ENCODE data around the gene ZNF496. TPM values are rescaled to one million over a fixed set of nuclear protein-coding genes. Genes with fewer than 3 reads are reported as not detected.
A peak's percentile ranks its signal among the peaks of the same experiment; 100 is the strongest.

Gene ZNF496
- total and polyA plus RNA-seq, 9 of the 15 experiments (the other 6 are each of a cell fraction or from before 2014, with no cell fraction given): 4.3 to 54.0 (median 31.3) TPM

DNA sequence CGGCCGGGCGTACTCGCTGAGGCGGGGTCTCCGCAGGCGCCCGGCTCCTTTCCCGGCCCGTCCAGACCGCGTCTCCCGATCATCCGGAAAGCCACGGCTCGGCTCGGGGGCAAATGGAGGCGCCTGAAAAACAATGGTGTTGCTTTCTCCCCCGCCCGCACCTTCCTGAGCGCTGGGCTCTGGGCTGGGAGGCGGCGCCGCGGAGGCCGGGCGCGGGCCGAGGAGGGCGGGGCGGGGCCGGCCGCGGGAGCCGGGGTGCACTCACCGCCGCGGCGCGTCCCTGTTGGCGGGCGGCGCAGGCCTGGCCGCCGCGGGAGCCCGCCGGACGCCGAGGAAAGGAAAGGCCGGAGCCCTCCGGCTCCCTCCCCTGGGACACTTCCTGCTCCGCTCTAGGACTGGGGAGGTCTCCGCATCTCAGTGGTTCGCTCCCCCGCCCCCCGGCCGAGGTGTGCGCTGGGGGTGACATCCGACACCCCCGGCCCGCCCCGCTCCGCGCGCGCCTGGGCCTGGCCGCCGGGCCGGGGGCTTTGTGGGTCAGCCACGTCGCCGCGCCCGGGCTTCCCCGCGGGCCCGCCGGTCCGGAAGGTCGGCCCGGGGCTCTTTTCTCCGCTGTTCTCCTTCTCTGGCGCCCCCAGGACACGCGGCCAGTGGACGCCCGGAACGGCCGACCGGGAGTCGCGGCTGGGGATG is at the start of gene ZNF496 (continued):
- TF ChIP-seq, protein P1, sequence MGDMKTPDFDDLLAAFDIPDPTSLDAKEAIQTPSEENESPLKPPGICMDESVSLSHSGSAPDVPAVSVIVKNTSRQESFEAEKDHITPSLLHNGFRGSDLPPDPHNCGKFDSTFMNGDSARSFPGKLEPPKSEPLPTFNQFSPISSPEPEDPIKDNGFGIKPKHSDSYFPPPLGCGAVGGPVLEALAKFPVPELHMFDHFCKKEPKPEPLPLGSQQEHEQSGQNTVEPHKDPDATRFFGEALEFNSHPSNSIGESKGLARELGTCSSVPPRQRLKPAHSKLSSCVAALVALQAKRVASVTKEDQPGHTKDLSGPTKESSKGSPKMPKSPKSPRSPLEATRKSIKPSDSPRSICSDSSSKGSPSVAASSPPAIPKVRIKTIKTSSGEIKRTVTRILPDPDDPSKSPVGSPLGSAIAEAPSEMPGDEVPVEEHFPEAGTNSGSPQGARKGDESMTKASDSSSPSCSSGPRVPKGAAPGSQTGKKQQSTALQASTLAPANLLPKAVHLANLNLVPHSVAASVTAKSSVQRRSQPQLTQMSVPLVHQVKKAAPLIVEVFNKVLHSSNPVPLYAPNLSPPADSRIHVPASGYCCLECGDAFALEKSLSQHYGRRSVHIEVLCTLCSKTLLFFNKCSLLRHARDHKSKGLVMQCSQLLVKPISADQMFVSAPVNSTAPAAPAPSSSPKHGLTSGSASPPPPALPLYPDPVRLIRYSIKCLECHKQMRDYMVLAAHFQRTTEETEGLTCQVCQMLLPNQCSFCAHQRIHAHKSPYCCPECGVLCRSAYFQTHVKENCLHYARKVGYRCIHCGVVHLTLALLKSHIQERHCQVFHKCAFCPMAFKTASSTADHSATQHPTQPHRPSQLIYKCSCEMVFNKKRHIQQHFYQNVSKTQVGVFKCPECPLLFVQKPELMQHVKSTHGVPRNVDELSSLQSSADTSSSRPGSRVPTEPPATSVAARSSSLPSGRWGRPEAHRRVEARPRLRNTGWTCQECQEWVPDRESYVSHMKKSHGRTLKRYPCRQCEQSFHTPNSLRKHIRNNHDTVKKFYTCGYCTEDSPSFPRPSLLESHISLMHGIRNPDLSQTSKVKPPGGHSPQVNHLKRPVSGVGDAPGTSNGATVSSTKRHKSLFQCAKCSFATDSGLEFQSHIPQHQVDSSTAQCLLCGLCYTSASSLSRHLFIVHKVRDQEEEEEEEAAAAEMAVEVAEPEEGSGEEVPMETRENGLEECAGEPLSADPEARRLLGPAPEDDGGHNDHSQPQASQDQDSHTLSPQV (IDR thresholded peaks at IDR 0.05): 0 out of 2 replicates have a peak, but pooled peaks have one; percentile 43
- peak; percentile 61 for TF ChIP-seq KDM5B (IDR thresholded peaks at IDR 0.05; ENCODE audit: insufficient replicate concordance, low read depth, low read length)
- TF ChIP-seq CCNT2 (IDR thresholded peaks at IDR 0.05; ENCODE audit: borderline replicate concordance, extremely low read depth, insufficient read length, low read depth, low read length): peak; percentile 88
- TF ChIP-seq, protein P2, sequence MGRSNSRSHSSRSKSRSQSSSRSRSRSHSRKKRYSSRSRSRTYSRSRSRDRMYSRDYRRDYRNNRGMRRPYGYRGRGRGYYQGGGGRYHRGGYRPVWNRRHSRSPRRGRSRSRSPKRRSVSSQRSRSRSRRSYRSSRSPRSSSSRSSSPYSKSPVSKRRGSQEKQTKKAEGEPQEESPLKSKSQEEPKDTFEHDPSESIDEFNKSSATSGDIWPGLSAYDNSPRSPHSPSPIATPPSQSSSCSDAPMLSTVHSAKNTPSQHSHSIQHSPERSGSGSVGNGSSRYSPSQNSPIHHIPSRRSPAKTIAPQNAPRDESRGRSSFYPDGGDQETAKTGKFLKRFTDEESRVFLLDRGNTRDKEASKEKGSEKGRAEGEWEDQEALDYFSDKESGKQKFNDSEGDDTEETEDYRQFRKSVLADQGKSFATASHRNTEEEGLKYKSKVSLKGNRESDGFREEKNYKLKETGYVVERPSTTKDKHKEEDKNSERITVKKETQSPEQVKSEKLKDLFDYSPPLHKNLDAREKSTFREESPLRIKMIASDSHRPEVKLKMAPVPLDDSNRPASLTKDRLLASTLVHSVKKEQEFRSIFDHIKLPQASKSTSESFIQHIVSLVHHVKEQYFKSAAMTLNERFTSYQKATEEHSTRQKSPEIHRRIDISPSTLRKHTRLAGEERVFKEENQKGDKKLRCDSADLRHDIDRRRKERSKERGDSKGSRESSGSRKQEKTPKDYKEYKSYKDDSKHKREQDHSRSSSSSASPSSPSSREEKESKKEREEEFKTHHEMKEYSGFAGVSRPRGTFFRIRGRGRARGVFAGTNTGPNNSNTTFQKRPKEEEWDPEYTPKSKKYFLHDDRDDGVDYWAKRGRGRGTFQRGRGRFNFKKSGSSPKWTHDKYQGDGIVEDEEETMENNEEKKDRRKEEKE (IDR thresholded peaks at IDR 0.05; ENCODE audit: borderline replicate concordance in 1 of 2, control insufficient read depth in 1 of 2, low read depth in 2 of 2, low read length in 1 of 2): peak in 1 of 2 experiments; percentile 76; a peak in 1 of 4 replicates
- TF ChIP-seq SMC3 (conservative IDR thresholded peaks at IDR 0.05; ENCODE audit: insufficient read depth, low read depth, low read length): 0 out of 2 replicates have a peak, but pooled peaks have one; percentile 2
- TF ChIP-seq NFE2 (IDR thresholded peaks at IDR 0.05; ENCODE audit: low read depth): no peak
- TF ChIP-seq FIP1L1 (IDR thresholded peaks at IDR 0.05; ENCODE audit: low read depth, low read length, poor library complexity, severe bottlenecking): no peak
- TF ChIP-seq MAZ (CRISPR knock-in tag; conservative IDR thresholded peaks at IDR 0.05 in 1 of 2, IDR thresholded peaks at IDR 0.05 in 1 of 2): peak; percentile 81 to 83
- TF ChIP-seq, protein P3, sequence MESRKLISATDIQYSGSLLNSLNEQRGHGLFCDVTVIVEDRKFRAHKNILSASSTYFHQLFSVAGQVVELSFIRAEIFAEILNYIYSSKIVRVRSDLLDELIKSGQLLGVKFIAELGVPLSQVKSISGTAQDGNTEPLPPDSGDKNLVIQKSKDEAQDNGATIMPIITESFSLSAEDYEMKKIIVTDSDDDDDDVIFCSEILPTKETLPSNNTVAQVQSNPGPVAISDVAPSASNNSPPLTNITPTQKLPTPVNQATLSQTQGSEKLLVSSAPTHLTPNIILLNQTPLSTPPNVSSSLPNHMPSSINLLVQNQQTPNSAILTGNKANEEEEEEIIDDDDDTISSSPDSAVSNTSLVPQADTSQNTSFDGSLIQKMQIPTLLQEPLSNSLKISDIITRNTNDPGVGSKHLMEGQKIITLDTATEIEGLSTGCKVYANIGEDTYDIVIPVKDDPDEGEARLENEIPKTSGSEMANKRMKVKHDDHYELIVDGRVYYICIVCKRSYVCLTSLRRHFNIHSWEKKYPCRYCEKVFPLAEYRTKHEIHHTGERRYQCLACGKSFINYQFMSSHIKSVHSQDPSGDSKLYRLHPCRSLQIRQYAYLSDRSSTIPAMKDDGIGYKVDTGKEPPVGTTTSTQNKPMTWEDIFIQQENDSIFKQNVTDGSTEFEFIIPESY (CRISPR knock-in tag; IDR thresholded peaks at IDR 0.05): 0 out of 2 replicates have a peak, but pooled peaks have one; percentile 12
- no peak for TF ChIP-seq CTCFL (IDR thresholded peaks at IDR 0.05; ENCODE audit: borderline replicate concordance, insufficient read depth, low read depth, low read length, poor library complexity, severe bottlenecking)
- TF ChIP-seq DIDO1 (tag; IDR thresholded peaks at IDR 0.05; ENCODE audit: low read depth): no peak
- TF ChIP-seq TEAD2 (tag; IDR thresholded peaks at IDR 0.05): no peak
- no peak for TF ChIP-seq PURB (CRISPR knock-in tag; IDR thresholded peaks at IDR 0.05; ENCODE audit: low read depth)
